ENCODE results near the gene ATP8B3.
A peak's percentile ranks its signal among the peaks of the same experiment; 100 is the strongest.

The ATP8B3 gene

DNA sequence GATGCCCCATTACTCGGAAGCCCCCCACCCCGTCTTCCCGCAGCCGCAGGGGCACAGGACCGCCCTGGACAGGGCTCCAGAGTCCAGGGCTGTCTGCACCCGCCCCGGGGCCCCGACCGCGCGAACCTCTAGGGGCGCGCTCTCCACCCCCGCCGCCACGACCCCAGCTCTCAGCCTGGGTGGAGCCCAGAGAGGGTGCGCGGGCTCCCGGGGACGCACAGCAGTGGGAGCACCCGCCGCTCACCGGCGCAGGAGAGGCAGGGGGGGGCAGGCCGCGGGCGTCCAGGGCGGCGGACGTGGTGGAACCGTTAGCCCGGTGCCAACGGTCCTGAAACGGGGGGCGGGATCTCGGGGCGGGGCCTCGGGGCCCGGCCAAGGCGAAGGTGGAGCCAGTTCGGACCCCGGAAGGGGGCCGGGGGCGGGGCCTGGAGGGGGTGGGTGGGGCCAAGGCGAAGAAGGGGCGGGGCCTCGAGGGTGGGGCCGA is at the start of gene ATP8B3:
ATP8B3 (minus strand) TSS at position 335 of the 484 bp plus-strand sequence. CDS start 540 bp downstream, outside the sequence.
- DNase-seq (ENCODE audit: low read depth in 2 of 2), result peak in 1 of 2 donors; percentile 52

DNA sequence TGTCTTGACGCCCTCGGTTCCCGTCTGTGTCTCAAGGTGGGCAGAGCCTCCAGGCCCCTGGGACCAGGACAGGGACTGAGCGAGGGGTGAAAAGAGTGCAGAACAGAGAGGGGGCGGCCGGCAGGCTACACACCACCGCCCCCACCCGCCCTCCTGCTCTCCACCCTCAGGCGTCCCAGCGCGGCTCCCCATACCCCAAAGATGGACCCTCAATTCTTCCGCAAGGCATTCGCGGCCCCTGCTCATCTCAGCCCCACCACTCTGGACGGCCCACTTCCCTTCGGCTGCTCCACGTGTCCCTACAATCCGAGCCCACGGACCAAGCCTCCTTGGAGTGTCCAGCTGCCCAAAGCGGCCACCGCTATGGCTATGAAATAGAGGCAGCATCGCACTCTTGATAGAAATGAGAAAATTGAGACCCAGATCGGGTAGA is 49.5 kb upstream of the ATP8B3 start:
- no peak for DNase-seq (ENCODE audit: low read depth in 2 of 2)

GRCh38 chr19:1860821-1861598 is 48.9 kb upstream of the ATP8B3 start:
- no peak for DNase-seq (ENCODE audit: low read depth in 2 of 2)

DNA sequence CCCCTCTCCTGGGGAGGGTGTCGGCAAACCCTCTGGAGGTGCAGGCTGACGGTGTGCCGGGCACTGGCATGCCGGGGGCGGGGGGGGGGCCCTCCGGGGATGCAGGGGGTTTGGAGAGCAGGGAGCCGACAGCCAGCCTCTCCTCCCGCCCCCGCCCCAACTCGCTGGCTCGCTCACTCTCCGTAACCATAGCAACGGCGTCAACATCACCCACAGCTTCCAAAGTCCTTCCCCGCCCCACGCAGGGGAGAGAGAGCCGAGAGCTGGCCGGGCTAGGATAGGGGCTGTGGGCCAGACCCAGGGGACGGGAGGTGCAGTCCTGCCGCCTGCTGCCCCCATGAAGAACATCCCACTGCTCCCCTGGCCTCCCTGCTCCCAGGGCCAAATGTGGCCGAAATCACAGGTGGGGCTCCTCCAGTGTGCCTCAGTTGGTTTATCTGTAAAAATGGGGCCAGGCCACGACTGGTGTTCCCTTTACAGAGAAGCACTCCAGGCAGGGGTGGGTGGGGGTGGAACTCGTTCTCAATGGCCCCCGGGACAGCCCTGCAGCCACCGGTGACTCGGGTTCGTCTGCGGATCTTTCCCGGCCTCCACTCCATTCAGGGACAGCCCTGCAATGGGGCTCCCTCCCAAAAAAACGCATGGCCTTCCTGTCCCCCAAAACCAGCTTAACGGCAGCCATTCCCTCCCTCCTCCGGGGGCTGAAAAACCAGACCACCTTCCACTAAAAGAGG is 48.1 kb upstream of the ATP8B3 start:
- DNase-seq (ENCODE audit: low read depth in 2 of 2), result no peak

DNA sequence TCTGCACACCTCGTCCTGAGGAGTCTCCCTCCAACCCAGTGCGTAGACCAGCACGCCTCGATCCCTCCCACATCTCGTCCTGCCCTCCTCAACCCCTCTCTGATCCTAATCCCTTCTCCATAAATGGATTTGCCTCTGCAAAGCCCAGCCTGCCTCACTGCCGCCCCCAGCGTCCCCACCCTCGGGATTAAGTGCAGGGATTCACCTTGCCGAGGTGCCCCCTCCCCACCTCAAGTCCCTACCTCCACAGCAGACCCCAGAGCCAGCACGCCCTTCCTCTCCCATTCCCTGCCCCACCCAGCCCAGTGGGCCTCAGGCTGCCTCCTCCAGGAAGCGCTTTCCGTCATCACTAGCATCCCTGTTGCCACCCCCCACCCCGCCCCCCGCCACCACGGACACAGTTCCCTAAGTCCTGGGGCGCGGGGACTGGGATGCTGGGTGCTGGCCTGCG is 47.3 kb upstream of the ATP8B3 start:
- DNase-seq (ENCODE audit: low read depth in 2 of 2), result no peak

DNA sequence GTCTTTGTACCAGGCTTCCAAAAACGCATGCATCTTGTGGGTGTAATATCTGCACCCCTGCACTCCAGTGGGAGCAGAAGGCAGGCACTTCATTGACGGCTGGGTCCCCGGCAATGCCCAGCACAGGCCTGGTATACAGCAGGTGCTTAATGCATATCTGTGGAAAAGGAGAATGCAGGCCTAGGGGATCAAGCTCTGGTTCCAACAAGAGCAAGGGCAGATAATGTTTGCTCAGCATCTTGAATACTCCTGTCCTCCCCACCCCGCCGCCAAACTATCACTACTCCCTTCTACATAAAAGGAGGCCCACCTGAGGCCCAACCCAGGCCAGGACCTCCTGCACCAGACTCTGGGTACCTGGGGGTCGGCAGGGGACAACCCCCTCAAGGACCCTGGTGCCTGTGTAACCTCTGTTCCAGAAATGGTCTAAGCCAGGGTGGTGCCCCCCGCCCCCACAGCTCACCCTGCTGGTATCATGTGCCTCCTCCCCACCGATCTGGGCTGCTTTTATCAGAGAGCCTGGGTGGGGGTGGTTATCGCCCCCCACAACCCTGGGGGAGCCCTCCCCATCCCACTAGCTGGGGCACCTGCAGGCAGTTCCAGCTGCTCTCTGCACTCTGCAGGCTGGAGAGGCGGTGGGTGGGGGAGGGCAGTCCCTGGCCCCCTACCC is 46.5 kb upstream of the ATP8B3 start:
- DNase-seq (ENCODE audit: low read depth in 2 of 2), result no peak

DNA sequence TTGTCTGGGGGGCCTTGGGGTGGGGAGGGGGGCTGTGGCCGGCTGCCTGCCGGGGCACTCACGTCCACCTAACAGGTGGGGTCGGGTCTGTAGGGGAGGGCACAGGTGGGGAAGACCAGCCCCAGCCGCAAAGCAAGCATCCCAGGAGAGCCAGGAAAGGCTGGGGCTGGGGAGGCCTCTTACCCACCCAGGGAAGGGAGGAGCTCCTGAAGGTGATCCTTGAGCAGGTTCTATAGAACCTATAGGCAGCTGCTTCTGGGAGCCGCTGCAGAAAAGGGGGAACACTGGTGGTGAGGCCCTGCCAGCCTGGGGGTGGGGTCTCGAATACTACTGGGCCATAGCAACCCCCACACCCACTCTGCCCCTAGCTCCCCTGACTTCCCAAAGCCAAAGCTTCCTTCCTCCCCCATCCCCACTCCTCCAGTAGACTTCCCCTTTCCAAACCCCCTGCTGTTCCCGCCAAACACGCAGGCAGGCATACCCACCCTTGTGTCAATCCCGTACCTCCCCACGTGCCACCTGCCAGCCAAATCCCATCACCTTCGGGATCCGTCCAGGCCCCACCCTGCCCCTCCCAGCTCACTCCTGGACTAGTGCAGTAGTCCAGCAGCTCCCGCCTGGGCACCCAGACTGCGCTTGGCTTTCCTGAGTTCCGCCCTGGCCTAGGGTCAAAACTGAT is 45.7 kb upstream of the ATP8B3 start:
- DNase-seq (ENCODE audit: low read depth in 2 of 2), result no peak

GRCh38 chr19:1856698-1857603 is 44.9 kb upstream of the ATP8B3 start:
- DNase-seq (ENCODE audit: low read depth in 2 of 2), result no peak

DNA sequence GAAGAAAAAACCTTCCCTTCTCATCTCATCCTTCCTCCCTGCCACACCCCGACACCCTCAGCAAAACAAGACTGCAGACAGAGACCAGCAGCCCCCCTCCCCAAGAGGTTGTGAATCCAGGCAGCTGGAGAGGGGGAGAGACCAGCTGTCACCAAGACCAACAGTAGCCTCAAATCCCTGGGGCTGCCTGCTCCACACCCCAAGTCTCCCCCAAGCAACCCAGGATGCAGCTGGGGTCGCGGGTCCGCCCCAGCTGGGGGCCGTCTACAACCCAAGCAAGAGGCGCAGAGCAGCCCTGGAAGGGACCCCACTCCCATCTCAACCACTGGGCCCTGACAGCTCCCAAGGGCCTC is 44.2 kb upstream of the ATP8B3 start:
- DNase-seq (ENCODE audit: low read depth in 2 of 2), result no peak

- DNase-seq (ENCODE audit: low read depth in 2 of 2), result no peak
These were observed 43.8 kb upstream of the ATP8B3 start for GRCh38 chr19:1855828-1856255.

DNA sequence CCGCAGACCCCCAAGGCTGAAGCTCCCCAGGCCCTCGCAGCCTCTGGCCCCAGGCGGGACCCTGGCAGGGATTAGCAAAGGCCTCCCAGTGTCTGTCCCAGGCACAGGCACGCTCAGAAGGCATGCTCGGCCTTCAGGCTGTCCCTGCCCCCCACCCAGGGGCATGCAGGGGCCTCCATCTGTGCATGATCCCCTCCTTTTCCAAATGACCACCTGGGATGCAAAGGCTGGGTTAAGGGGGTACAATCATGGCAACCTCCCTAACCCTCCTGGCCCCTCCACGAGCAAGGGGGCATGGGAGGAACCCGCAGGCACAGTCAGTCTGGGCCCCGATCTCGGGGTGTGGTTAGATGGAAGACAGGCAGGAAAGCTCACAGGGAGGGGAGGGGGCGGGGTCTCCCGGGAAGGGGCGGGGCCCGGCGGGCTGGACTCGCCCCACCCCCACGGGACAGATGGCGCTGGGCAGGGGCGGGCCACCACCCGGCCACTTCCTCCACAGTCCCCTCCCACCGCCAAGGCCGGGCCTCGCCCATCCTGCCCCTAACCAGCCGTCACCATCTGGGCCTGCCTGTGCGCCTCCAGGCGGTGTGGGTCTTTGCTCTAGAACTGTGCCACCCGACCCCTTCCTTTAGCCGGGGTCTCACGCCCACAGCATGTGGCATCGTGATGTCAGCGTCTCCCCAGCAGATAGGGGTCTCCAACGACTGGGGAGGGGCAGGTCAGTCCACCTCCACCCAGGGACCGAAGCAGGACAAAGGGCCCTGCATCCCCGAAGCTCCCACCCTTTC is 43.2 kb upstream of the ATP8B3 start:
- peak; percentile 41 to 66 for DNase-seq (ENCODE audit: low read depth in 2 of 2)

DNA sequence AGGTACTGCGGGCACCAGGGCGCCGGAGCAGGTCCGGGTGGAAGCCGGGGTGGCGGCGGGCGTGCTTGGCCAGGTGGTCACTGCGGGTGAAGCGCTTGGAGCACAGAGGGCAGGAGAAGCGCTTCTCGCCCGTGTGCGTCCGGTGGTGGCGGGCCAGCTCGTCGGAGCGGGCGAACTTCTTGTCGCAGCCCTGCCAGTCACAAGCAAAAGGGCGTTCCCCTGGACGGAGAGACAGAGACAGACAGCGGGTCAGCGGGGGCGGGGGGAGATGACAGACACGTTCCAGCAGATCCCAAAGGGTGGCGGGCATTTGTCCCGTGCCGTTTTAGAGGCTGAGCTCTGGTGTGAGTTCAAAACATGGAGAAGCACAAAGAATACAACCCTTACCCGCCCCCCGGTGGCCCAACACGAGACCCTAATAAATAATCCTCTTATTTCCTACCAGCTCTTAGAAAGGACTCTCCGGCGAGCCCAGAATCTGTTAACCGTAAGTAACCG is 42.5 kb upstream of the ATP8B3 start:
- no peak for DNase-seq (ENCODE audit: low read depth in 2 of 2)

DNA sequence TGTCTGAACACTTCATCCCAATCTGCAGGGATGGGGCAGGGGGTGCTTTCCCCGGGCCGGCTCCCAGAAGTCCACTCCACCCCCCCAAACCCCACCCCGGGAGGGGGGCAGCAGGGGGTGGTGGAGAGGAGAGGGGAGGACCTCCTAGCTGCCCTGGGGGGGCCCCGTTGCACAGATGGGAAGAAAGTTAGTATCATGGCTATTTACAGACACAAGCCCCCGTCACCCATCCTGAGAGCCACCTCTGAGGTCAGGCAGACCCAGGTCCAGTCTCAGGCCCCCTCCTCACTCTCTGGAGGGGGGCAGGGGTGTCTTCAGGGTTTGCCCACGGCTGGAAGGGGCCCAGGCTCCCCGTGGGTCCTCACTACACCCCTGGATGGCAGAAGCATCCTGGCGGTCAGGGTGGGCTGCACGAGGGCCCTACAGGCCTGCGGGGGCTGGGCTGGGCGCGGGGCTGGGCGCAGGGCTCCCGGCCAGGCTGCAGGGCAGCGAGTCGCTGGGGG is 42.0 kb upstream of the ATP8B3 start:
- DNase-seq (ENCODE audit: low read depth in 2 of 2), result no peak

DNA sequence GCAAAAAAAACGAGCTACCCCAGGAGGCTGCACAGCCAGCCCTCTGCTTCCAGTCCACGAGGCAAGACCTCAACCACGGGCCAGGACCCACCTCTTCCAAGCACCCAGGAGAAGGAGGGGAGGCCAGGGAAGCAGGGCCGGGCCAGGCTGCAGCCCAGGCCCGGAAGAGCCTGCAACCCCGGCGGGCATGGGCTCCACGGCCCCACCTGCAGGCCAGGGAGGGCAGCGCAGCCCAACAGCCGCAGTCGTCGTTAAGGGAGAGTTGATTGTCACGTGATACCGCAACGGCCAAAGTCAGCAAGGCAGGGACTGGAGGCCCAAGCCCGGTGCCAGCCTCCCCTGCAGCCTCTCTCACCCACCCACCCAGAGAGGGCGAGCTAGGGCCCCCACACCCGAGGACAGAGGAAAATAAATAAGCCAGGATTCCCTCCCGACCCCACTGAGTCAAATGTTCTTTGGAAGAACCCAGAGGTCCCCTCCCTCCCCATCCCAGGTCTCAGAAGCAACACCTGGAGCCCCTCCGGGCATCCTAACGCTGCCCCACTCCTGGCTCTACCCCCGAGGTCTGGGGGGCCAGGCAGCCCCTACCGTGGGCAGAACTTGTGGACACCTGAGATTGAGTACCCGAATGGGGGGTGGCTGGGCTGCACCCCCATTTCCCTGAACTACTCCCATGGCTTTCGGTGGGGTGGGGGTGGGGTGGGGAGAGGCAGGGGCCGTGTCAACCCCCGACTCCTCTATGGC is 41.4 kb upstream of the ATP8B3 start:
- peak in 1 of 2 donors; percentile 72 for DNase-seq (ENCODE audit: low read depth in 2 of 2)

GRCh38 chr19:1852581-1853128 is 40.6 kb upstream of the ATP8B3 start:
- DNase-seq (ENCODE audit: low read depth in 2 of 2), result no peak

DNA sequence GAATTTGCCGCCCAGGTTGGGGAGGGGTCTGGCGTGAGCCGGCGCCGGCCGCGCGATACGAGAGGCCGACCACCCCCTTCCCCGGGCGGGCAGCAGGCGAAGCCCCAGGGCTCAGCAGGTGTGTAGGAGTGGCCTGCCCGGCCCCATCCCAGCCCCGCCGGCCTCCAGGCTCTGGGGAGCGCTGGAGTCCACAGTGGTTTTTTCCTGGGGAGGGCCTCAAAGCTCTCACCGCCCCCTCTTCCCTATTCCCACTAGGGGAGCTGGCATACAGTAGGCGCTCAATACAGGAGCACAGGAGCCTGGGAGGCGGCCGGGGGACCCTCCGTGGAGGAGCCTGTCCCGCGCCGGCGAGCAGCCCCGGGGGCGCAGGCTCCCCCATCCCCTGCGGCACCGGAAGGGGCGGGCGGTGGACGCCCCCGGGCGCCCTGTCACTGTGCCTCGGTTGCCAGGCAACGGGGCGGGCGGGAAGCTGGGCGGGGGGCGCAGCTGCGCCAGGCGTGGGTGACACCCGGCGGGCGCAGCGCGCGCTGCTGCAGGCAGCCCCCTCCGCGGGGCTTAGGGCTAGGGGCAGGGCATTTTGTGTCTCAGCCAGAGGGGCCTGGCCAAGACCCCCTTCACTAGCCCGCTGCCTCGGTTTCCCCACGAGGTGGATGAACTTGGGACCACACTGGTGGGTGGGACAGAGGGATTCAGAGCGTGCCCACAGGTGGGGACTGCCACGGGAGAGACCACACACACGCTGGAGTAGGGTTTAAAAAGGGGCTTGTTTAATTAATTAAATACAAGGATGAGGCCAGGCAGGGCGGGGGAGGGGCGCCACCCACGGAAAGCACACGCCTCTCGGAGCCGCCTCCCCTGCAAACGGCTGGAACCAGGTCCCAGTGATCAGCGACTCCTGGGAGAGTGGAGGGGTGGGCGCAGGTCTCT is 39.8 kb upstream of the ATP8B3 start:
- DNase-seq (ENCODE audit: low read depth in 2 of 2), result no peak
